ENCODE results near the gene CBL. TPM values are rescaled to one million over a fixed set of nuclear protein-coding genes. Genes with fewer than 3 reads are reported as not detected.
"Not testable (repeated sequence)": the region's sequence is repeated elsewhere in the genome, so short reads cannot be mapped to it uniquely, and the experiment has no call there.

The CBL gene
- total RNA-seq, 1 experiment from 2014 or later: 56.4 TPM

GRCh38 chr11:119190531-119190930, 15.6 kb upstream of the CBL start:
- DNase-seq: no peak
- no peak overlapping the region for H2BK120ac ChIP-seq (ENCODE audit: low read depth, low read length, poor library complexity, severe bottlenecking)
- no peak overlapping the region for H2BK20ac ChIP-seq (ENCODE audit: low read depth, low read length, poor library complexity, severe bottlenecking)
- H2AK5ac ChIP-seq (ENCODE audit: insufficient read length, low read length): no peak overlapping the region
- H3K23ac ChIP-seq (ENCODE audit: insufficient read length, low read depth, low read length): no peak overlapping the region
- H4K20me1 ChIP-seq (ENCODE audit: control insufficient read depth, insufficient read depth, insufficient read length): no peaks in the 10 kb centered on the region
- no peak overlapping the region for H4K91ac ChIP-seq (ENCODE audit: insufficient read length, low read depth, low read length)
- no peak overlapping the region for H3K27ac ChIP-seq (ENCODE audit: insufficient read length, low read depth, low read length)
- H3K9ac ChIP-seq (ENCODE audit: extremely low read depth, insufficient read length, low read length): no peak overlapping the region
- no peak overlapping the region for H3T11ph ChIP-seq (ENCODE audit: low read length)
- H2BK12ac ChIP-seq (ENCODE audit: insufficient read length, low read depth, low read length): no peak overlapping the region
- H3K14ac ChIP-seq (ENCODE audit: insufficient read depth, low read length): no peak overlapping the region
- no peaks in the 10 kb centered on the region; the same call in none of the 2 replicates for H3K27me3 Mint-ChIP-seq (ENCODE audit: low read depth)
- no peaks in the 10 kb centered on the region for H3K79me2 ChIP-seq (ENCODE audit: insufficient read depth, low read length)
- H3K4me1 Mint-ChIP-seq: peaks cover 13 to 18% of the 10 kb centered on the region in 2 experiments
- no peak overlapping the region for H4K5ac ChIP-seq (ENCODE audit: insufficient read length, low read depth, low read length)
- H3K9me3 Mint-ChIP-seq: no peaks in the 10 kb centered on the region; a peak in 1 of 5 replicates
- H3K4me1 ChIP-seq (ENCODE audit: insufficient read depth, low read length): peaks cover 2% of the 10 kb centered on the region; the same call in 1 of the 2 replicates
- TF ChIP-seq, protein P1, sequence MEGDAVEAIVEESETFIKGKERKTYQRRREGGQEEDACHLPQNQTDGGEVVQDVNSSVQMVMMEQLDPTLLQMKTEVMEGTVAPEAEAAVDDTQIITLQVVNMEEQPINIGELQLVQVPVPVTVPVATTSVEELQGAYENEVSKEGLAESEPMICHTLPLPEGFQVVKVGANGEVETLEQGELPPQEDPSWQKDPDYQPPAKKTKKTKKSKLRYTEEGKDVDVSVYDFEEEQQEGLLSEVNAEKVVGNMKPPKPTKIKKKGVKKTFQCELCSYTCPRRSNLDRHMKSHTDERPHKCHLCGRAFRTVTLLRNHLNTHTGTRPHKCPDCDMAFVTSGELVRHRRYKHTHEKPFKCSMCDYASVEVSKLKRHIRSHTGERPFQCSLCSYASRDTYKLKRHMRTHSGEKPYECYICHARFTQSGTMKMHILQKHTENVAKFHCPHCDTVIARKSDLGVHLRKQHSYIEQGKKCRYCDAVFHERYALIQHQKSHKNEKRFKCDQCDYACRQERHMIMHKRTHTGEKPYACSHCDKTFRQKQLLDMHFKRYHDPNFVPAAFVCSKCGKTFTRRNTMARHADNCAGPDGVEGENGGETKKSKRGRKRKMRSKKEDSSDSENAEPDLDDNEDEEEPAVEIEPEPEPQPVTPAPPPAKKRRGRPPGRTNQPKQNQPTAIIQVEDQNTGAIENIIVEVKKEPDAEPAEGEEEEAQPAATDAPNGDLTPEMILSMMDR (conservative IDR thresholded peaks at IDR 0.05): no peak
- no peak overlapping the region for H3K27ac Mint-ChIP-seq
- no peak overlapping the region for H3K56ac ChIP-seq (ENCODE audit: insufficient read length, low read depth, low read length)
- H3K4me3 Mint-ChIP-seq: no peak overlapping the region
- no peak overlapping the region for H4K8ac ChIP-seq (replicated peaks; ENCODE audit: insufficient read length, low read depth, low read length)
- H2BK15ac ChIP-seq (ENCODE audit: low read depth, low read length): no peak overlapping the region
- H3K36me3 Mint-ChIP-seq (ENCODE audit: insufficient read depth in 1 of 3, low read depth in 3 of 3): no peaks in the 10 kb centered on the region; a peak in 1 of 7 replicates
- H3K27me3 ChIP-seq (ENCODE audit: insufficient read depth, low read length): no peaks in the 10 kb centered on the region
- no peak overlapping the region for H3K18ac ChIP-seq (ENCODE audit: insufficient read length, low read depth, low read length)
- no peaks in the 10 kb centered on the region for H3K9me3 ChIP-seq (ENCODE audit: control insufficient read depth, low read depth, low read length)
- H2BK5ac ChIP-seq (ENCODE audit: insufficient read length, low read length): no peak overlapping the region
- H3K23me2 ChIP-seq (ENCODE audit: insufficient read length, low read depth, low read length, poor library complexity, severe bottlenecking): no peaks in the 10 kb centered on the region
- no peak overlapping the region for H3K4ac ChIP-seq (ENCODE audit: low read depth, low read length)
- H2AFZ ChIP-seq (ENCODE audit: low read length): no peak overlapping the region
- WGBS (ENCODE audit: extremely low coverage, insufficient read length, low lambda C conversion rate): no CpG with 5 or more reads among the region's 9 CpGs
- H3K4me2 ChIP-seq (ENCODE audit: insufficient read depth, insufficient read length, low read length): no peak overlapping the region
- H3K79me1 ChIP-seq (ENCODE audit: insufficient read depth, low read depth, low read length, poor library complexity, severe bottlenecking): no peaks in the 10 kb centered on the region

DNA sequence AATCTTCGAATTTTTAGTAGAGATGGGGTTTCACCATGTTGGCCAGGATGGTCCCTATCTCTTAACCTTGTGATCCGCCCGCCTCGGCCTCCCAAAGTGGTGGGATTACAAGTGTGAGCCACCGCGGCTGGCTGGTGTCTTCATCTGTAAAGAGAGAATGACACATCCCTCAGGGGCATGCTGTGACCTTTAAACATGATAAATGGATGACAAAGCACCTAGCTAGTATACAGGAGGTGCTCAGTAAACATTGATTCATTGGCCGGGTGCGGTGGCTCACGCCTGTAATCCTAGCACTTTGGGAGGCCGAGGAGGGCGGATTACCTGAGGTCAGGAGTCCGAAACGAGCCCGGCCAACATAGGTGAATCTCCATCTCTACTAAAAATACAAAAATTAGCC, 14.9 kb upstream of the CBL start:
- no CpG with 5 or more reads among the region's 14 CpGs for WGBS (ENCODE audit: extremely low coverage, insufficient read length, low lambda C conversion rate)
- H3K56ac ChIP-seq (ENCODE audit: insufficient read length, low read depth, low read length): not testable (repeated sequence)

More for the DNA sequence above, 14.9 kb upstream of the CBL start:
- H3K23ac ChIP-seq (ENCODE audit: insufficient read length, low read depth, low read length); H3K4ac ChIP-seq (ENCODE audit: low read depth, low read length); H3K9me3 Mint-ChIP-seq; H4K20me1 ChIP-seq (ENCODE audit: control insufficient read depth, insufficient read depth, insufficient read length); H3K79me2 ChIP-seq (ENCODE audit: insufficient read depth, low read length); H2AFZ ChIP-seq (ENCODE audit: low read length); H3K27me3 Mint-ChIP-seq (ENCODE audit: low read depth); H3K9me3 ChIP-seq (ENCODE audit: control insufficient read depth, low read depth, low read length); H2BK5ac ChIP-seq (ENCODE audit: insufficient read length, low read length); H2BK20ac ChIP-seq (ENCODE audit: low read depth, low read length, poor library complexity, severe bottlenecking); H3K4me2 ChIP-seq (ENCODE audit: insufficient read depth, insufficient read length, low read length); H4K5ac ChIP-seq (ENCODE audit: insufficient read length, low read depth, low read length); H3K14ac ChIP-seq (ENCODE audit: insufficient read depth, low read length); H4K8ac ChIP-seq (replicated peaks; ENCODE audit: insufficient read length, low read depth, low read length); H3K23me2 ChIP-seq (ENCODE audit: insufficient read length, low read depth, low read length, poor library complexity, severe bottlenecking); H4K91ac ChIP-seq (ENCODE audit: insufficient read length, low read depth, low read length); H3K27ac Mint-ChIP-seq; H2BK120ac ChIP-seq (ENCODE audit: low read depth, low read length, poor library complexity, severe bottlenecking); H2BK12ac ChIP-seq (ENCODE audit: insufficient read length, low read depth, low read length); H3K9ac ChIP-seq (ENCODE audit: extremely low read depth, insufficient read length, low read length); H3K18ac ChIP-seq (ENCODE audit: insufficient read length, low read depth, low read length); DNase-seq; H3K27ac ChIP-seq (ENCODE audit: insufficient read length, low read depth, low read length); H3K79me1 ChIP-seq (ENCODE audit: insufficient read depth, low read depth, low read length, poor library complexity, severe bottlenecking); H3K27me3 ChIP-seq (ENCODE audit: insufficient read depth, low read length); H3T11ph ChIP-seq (ENCODE audit: low read length); H3K36me3 Mint-ChIP-seq (ENCODE audit: insufficient read depth in 1 of 3, low read depth in 3 of 3); H2BK15ac ChIP-seq (ENCODE audit: low read depth, low read length); H3K4me1 ChIP-seq (ENCODE audit: insufficient read depth, low read length); H3K4me3 Mint-ChIP-seq; H2AK5ac ChIP-seq (ENCODE audit: insufficient read length, low read length): not testable (repeated sequence)
- peaks cover 13 to 22% of the 10 kb centered on the region in 2 experiments for H3K4me1 Mint-ChIP-seq

Data from H9 (cell line).